Omental fat pad (tissue), 4 donors: ENCODE data around the gene UNKL. TPM values are rescaled to one million over a fixed set of nuclear protein-coding genes. Genes with fewer than 3 reads are reported as not detected.
"Not testable (repeated sequence)": the region's sequence is repeated elsewhere in the genome, so short reads cannot be mapped to it uniquely, and the experiment has no call there.

Experiments
- ATAC-seq: fragments of 150-250 bp; one replicate; pipeline ENCODE4 v1.9.1; 2016; ENCODE audit warnings: mild to moderate bottlenecking, moderate library complexity; ENCODE audit not compliant: low FRiP score
- DNase-seq: peaks from one replicate; pipeline ENCODE4 v3.0.0-alpha.2; 2019; ENCODE audit warnings: low spot score
- CTCF ChIP-seq, 3 donors: fragments of 450-650 bp; IDR thresholded peaks; one replicate each; pipeline ENCODE4 v1.5.1; 2016 to 2017; ENCODE audit warnings: antibody characterized with exemption in 3 of 3, mild to moderate bottlenecking in 3 of 3, moderate library complexity in 2 of 3
- total RNA-seq, 4 donors: library from RNA; depleted of rRNA; stranded (reverse); fragments of >200 nt; gene quantifications; one replicate each; pipeline ENCODE4 v1.1.0, GENCODE V29; 2016

UNKL gene
- total RNA-seq, 4 donors from 2014 or later = 8.6 to 36.9 (median 14.2) TPM

- no peak for TF ChIP-seq CTCF (IDR thresholded peaks at IDR 0.05)
- ATAC-seq (no peak), DNase-seq (no peak)
Observed at GRCh38 chr16:1441391-1441829, 26.9 kb upstream of the UNKL start.

- not testable (repeated sequence) for DNase-seq, ATAC-seq
Observed at GRCh38 chr16:1439699-1440074, 25.2 kb upstream of the UNKL start.

DNA sequence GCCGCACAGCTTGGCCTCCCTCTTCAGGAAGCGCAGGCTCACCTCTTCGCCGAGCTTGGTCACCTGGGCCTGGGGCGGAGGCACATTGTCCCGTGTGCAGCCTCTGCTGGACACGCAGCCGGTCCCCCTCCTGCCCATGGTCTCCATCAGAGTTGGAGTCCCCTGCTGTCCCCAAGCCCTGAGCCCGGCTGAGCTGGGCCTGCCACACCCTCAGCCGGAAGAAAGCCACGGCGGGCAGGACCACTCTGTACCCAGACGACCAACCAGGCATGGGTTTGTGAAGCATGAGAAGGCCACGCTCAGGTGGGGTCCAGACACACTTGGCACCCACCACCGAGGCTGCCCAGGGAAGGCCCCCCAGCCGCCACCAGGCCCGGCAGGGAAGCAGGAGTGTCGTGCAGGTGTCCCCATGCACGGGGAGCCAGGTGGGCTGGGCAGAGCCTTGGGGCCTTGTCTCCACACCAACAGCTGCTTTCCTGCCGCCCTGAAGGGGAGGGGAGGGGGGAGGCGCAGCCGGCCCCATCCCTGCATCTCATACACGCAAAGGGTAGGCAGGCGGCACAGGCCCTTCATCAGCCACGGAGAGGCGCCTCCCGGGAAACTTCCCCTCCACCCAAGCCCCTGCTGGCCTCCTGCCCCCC is 24.7 kb upstream of the UNKL start:
- DNase-seq = no peak
- no peak for TF ChIP-seq CTCF (IDR thresholded peaks at IDR 0.05)
- ATAC-seq = no peak

DNA sequence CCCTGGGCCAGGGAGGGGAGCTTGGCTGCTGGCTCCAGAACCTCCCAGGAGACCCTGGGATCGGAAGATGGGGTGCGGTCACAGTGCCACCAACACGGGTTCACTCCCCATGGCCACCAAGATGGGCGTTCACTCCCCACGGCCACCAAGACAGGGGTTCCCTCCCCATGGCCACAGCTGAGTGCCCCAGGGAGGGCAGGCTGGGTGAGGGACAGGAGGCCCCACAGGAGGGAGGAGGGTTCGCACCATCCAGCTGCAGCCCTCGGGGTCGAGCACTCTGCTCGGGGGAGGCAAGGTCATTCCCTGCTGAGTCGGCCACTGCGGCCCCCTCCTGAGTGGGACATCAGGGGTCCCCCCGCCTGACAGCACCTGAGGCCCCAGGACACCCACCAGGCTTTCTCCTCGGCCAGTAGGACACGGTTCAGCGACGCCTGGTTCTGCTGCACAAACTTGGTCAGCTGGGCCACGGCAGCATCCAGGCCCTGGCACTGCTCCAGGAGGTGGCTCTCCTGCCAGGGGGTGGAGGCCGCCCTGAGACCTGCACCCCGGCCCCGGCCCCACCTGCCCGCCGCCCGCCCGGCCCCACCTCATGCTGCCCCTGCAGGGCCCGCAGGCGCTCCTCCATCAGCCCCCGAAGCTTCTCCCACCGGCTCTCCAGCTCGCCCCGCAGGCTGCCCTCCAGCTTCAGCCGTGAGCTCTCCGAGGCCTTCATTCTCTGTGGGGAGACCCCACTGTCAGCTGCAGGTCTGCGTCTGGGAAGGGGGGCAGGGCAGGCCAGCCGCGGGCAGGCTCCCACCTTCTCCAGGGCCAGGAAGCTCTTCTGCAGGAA is 23.9 kb upstream of the UNKL start:
- ATAC-seq (no peak), DNase-seq (no peak)
- no peak for TF ChIP-seq CTCF (IDR thresholded peaks at IDR 0.05)

DNA sequence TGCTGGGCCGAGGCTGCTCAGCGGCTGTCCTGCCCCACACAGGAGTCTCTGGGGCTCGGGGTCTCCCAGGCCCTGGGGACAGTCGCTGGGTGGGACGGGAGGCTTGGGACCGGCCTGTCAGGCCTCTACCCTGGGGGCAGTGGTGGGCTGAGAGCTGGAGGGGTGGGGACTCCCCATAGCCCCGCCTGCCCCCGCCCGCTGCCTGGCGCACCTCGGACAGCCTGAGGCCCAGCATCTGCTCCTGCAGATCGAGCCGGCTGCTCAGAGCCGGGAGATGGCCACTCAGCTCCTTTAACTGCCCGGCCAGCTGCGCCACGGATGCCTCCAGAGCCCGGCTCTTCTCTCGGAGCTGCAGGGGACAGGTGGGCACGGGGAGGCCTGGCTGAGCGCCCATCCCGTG is 23.1 kb upstream of the UNKL start:
- no peak for ATAC-seq
- TF ChIP-seq CTCF (IDR thresholded peaks at IDR 0.05) = no peak
- DNase-seq = no peak

- no peak for ATAC-seq
- DNase-seq = no peak
- no peak for TF ChIP-seq CTCF (IDR thresholded peaks at IDR 0.05)
Observed at GRCh38 chr16:1436731-1437355, 22.3 kb upstream of the UNKL start.

DNA sequence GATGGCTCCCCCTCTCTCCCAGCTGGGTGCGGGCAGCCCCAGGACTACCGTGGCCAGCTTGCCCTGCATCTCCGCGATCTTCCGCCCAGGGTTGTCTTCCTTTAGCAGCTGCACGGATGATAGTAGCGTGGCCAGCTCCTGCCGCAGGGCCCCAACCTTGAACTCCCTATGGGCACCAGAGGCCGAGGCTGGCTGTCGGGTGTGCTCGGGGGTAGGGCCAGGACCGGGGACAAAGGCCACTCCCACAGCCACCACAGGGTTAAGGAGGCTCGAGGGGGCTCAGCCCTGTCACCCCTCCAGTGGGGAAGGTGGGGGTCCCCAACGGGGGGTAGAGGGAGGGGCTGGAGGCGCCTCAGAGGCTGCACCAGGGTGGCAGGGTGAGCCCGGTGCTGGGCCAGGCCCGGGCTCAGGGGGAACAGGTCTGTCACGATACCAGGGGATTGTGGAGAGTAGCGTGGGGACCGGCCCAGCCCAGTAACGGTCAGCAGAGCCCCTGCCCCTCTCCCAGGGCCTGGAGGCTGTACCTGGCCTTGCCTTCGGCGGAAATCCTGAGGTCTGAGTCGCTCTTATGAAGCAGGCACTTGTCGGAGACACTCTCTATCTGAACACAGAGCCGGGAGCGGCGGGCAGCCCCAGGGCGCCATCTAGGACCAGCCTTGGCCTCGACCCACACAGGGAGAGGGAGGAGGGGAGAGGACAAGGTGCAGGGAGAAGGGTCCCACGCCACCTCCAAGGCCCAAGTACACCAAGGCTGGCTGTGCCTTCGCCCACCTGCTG is 21.6 kb upstream of the UNKL start:
- no peak for ATAC-seq

More for the DNA sequence above, 21.6 kb upstream of the UNKL start:
- TF ChIP-seq CTCF (IDR thresholded peaks at IDR 0.05) = no peak
- no peak for DNase-seq
